Effector CD4-positive, alpha-beta T cell (primary cell): ENCODE measurements around the gene ITIH1.

Experiments
- DNase-seq: peaks from one replicate; pipeline ENCODE4 v3.0.0-alpha.2; 2020

Gene ITIH1

DNA sequence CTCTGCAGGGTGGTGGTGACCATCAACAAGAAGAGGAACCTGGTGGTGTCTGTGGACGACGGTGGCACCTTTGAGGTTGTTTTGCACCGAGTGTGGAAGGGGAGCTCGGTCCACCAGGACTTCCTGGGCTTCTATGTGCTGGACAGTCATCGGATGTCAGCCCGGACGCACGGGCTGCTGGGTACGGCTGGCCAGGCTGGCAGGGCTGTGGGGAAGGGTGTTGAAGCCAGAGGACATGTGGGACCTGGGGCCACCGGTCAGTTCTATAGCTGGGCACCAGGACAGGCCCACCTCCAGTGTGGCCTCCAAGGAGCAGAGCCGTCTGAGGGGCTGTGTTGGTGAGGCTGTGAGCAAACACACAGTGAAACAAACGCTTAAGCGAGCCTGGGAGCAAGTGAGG is 13.3 kb downstream of the ITIH1 start:
- no peak for DNase-seq

GRCh38 chr3:52791366-52791765 is 14.0 kb downstream of the ITIH1 start:
- DNase-seq: no peak

DNA sequence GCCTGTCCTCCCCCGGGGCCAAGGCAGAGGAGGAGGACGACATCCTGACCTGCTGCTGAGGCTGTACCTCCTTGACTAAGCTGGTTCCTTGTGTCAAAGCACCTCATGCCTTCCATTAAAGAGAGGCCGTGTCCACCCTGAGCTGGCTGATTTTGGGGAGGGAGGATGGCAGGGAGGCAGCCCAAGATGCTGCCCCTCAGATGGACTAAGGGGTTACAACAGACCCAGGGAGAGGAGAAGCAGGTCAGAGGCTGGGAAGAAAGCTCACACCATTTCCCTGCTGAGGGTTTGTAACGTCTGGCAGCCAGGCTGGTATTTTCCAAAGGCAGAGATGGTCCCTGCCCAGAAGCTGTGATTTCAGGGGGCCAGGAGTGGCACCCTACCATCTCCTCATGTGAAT is 14.5 kb downstream of the ITIH1 start:
- DNase-seq: no peak

GRCh38 chr3:52792413-52792812 is 15.0 kb downstream of the ITIH1 start:
- no peak for DNase-seq

- DNase-seq: no peak
These were observed 15.7 kb downstream of the ITIH1 start for GRCh38 chr3:52792961-52793695.

- no peak for DNase-seq
These were observed 16.6 kb downstream of the ITIH1 start for GRCh38 chr3:52793702-52794611.

GRCh38 chr3:52794612-52795099 is 17.3 kb downstream of the ITIH1 start, which contains the start of gene ITIH3:
ITIH3 (plus strand) TSS chr3:52794796; CDS start chr3:52794804, 8 bp downstream.
- DNase-seq: no peak

GRCh38 chr3:52795298-52795900 is 18.0 kb downstream of the ITIH1 start:
- no peak for DNase-seq

DNA sequence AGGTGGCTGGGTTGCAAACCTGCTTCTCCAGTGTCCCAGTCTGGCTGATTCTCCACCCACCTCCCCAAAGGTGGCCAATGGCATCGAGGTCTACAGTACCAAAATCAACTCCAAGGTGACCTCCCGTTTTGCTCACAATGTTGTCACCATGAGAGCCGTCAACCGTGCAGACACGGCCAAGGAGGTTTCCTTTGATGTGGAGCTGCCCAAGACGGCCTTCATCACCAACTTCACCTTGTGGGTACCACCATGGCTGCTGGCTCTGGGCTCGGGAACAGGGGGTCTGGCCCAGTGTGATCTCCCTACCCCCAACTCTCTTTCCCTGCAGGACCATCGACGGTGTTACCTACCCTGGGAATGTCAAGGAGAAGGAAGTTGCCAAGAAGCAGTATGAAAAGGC is 19.0 kb downstream of the ITIH1 start:
- DNase-seq: no peak

- DNase-seq: no peak
These were observed 21.1 kb downstream of the ITIH1 start for GRCh38 chr3:52798376-52798977.

- DNase-seq: no peak
These were observed 21.6 kb downstream of the ITIH1 start for GRCh38 chr3:52798978-52799476.

- no peak for DNase-seq
These were observed 22.7 kb downstream of the ITIH1 start for GRCh38 chr3:52800079-52800478.

DNA sequence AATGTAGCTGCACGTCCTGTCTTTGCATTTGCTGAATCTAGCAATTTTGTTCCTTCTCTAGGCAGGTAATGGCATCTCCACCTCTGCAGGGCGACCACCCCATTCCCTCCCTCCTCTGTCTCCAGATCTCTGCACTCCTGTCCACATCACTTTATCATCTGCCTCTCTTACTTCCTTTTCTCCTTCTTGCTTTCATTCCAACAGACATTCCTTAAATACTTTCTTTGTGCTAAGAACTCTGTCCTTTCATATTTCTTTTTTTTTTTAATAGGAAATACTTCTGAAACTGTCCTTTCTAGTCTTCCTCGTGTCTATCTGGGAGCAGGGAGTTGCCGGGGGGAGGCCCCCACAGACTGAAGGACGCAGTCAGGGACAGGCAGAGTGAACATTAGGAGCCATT is 24.4 kb downstream of the ITIH1 start:
- DNase-seq: no peak

- DNase-seq: no peak
These were observed 28.1 kb downstream of the ITIH1 start for GRCh38 chr3:52805270-52806039.

DNA sequence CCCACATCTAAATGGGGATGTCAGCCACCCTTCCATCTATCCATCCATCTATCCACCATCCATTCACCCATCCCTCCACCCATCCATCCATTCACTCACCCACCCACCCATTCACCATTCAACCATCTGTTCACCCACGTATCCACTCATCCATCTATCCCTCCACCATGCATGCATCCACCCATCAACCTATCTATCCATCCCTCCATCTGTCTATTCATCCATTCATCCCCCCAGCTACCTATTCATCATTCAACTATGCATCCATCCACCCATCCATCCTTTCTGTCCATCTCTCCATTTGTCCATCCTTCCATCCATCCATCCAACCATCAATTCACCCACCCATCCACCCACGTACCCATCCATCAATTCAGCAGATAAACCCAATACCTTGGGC is 31.8 kb downstream of the ITIH1 start:
- no peak for DNase-seq

DNA sequence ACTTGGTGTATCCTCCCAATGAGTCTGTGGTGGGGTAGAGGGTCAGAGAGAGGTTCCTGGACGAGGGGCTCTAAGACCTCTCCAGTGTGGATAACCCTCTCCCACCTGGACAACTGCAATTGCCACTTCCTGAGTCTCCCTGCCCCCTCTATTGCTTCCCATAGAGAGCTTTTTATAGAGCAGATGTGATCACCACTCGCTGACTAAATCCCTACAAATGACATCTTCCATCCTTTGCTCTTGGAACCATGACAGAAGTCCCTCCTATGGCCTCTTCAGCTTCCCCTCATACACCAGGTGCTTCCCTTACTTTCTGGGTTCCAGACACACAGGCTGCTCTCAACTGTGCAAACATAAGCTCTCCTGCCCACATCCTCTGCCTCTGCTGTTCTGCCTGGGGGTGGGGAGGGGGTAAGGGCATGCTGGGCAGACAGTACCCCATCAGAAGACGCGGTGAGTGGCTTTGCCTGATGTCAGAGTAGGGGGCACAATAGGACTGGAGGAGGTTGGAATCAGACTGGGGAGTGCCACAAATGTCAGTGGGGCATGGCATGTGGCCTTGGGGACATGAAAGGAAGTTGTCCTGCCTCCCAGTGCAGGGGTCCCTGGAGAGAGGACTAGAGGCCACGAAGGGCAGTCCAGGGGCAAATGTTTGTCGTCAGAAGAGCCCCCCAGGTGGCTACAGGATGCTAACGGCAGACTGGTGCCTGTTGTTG is 32.4 kb downstream of the ITIH1 start:
- DNase-seq: no peak

DNA sequence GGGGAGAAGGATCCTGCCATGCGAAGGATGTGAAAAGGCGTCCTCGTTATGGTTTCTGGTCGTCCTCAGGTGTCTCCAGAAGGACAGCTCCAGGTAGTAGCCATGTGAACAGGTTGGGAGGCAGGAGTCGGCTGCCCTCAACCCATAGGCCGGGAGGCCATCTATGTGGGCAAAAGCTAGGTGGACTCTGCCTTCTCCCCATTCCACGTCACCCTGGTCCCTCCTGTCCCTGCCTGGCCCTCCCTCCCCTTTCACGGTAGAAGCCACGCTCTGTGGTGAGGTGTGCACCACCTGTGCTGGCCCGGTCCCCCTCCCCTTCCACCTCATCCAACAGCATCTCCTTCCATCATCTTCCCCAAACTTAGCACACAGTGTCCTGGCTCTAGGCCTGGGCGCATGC is 33.5 kb downstream of the ITIH1 start:
- DNase-seq: no peak

GRCh38 chr3:52811452-52812011 is 34.1 kb downstream of the ITIH1 start:
- no peak for DNase-seq

GRCh38 chr3:52813810-52814209 is 36.4 kb downstream of the ITIH1 start:
- DNase-seq: no peak

DNA sequence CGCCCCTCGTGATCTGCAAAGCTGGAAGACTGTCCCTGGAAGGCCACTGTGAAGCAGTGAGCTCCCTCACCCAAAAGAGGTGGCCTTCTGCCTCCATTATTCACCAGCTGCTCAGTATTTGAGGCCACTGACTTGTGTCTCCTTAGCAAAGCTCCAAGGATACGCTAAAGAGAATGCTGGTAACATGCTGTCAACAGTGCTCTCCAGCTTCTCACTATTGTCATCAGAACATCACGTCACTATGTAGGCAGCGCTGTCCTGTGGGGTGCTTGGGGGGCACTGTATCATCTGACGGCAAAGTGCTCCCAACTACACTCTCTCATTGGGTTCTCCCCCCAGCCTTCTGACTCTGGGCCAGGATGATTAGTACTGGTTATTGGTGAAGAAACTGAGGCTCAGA is 38.8 kb downstream of the ITIH1 start:
- no peak for DNase-seq

DNA sequence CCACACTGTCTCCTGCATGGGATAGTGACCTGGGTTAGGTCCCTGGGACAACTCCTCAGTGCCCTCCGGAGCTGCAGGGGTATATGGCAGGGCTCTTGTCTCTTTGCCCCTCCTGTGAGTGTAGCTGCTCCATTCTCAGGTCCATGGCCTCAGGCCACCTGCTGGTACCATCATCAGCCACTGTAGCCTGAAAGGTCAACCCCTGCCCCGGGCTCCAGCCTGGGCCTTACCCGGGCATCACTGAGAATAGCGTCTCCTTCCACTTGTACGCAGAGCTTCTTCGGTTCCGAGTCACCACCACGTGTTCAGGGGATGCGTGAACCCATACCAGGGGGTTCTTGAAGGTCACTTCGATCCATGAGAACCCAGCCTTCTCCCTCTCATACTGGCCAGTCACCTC is 39.3 kb downstream of the ITIH1 start:
- DNase-seq: no peak
